Transverse colon (tissue), 4 donors: ENCODE measurements around the gene ACBD6. TPM values are rescaled to one million over a fixed set of nuclear protein-coding genes. Genes with fewer than 3 reads are reported as not detected.

Experiments
- DNase-seq: peaks from one replicate; pipeline ENCODE4 v3.0.0-alpha.2; 2019
- H3K27ac ChIP-seq, 4 donors: fragments of 200-600 bp; sonication (generic); 2 replicates each; pipeline ENCODE4 v1.5.1; 2016 to 2018; ENCODE audit warnings: inconsistent platforms in 4 of 4
- H3K27me3 ChIP-seq: fragments of 200-600 bp; sonication (generic); 2 replicates; pipeline ENCODE4 v1.5.1; 2017; ENCODE audit warnings: inconsistent platforms
- H3K36me3 ChIP-seq, 4 donors: fragments of 200-600 bp; sonication (generic); 2 replicates each; pipeline ENCODE4 v1.5.1; 2017 to 2019; ENCODE audit warnings: inconsistent platforms in 4 of 4
- H3K4me1 ChIP-seq, 4 donors: fragments of 200-600 bp; sonication (generic); 2 replicates each; pipeline ENCODE4 v1.5.1; 2017 to 2020; ENCODE audit warnings: inconsistent platforms in 4 of 4
- H3K4me3 ChIP-seq, 4 donors: fragments of 200-600 bp; sonication (generic); 1 replicate in 1 of 4; 2 replicates in 3 of 4; pipeline versions ENCODE4 v1.5.1 to v1.6.1; 2017 to 2019; ENCODE audit warnings: inconsistent platforms in 4 of 4
- H3K9me3 ChIP-seq, 2 donors: fragments of 200-600 bp; sonication (generic); 2 replicates each; pipeline ENCODE4 v1.5.1; 2017 to 2019; ENCODE audit warnings: inconsistent platforms in 2 of 2
- EP300 ChIP-seq: sonication (generic); formaldehyde crosslinking; IDR thresholded peaks from one replicate; pipeline ENCODE4 v1.6.1; 2017; ENCODE audit warnings: antibody characterized with exemption, low read depth
- POLR2A ChIP-seq: fragments of 450-650 bp; IDR thresholded peaks from one replicate; pipeline ENCODE4 v1.6.1; 2016; ENCODE audit warnings: antibody characterized with exemption, mild to moderate bottlenecking, moderate library complexity
- POLR2AphosphoS5 ChIP-seq, 3 donors: sonication (generic); formaldehyde crosslinking; IDR thresholded peaks; one replicate each; pipeline ENCODE4 v1.6.1; 2016; ENCODE audit warnings: antibody characterized with exemption in 3 of 3
- WGBS, 2 donors: methylation state at CpG; one replicate each; pipeline ENCODE4 v1.1.5; 2018; ENCODE audit warnings: low coverage in 1 of 2; 5-methylcytosine and 5-hydroxymethylcytosine counted together
- in situ Hi-C, 4 donors: fragments of 200-750 bp; cut with MboI; loops; one replicate each; pipeline versions ENCODE4 v1.15.0 to v1.15.1; 2017; ENCODE audit warnings: low sequenced_read_pairs in 3 of 4, low pct_ligation_motif_present in 1 of 4, low pct_unique_long_range_greater_than_20kb in 1 of 4
- intact Hi-C: fragments of 100-400 bp; cut with DNase I; formaldehyde crosslinking; loops from one replicate; pipeline ENCODE4 v1.15.1; 2023; ENCODE audit warnings: low total_unique reads
- total RNA-seq, 4 donors: library from RNA; depleted of rRNA; stranded (reverse); fragments of >200 nt; gene quantifications; one replicate each; pipeline ENCODE4 v1.1.0, GENCODE V29; 2016
- TF ChIP-seq, protein P1 (sequence below), 5 experiments: fragments of 200-600 bp in 3 of 5; fragments of 450-650 bp in 2 of 5; sonication (generic) in 3 of 5; IDR thresholded peaks; 1 replicate in 2 of 5; 2 replicates in 3 of 5; pipeline ENCODE4 v1.5.1; 2016 to 2017; ENCODE audit warnings: antibody characterized with exemption in 5 of 5, inconsistent platforms in 3 of 5, mild to moderate bottlenecking in 2 of 5, moderate library complexity in 1 of 5

The ACBD6 gene
- total RNA-seq, 4 donors from 2014 or later: 9.7 to 48.4 (median 38.6) TPM

GRCh38 chr1:180519846-180520245 is 17.5 kb upstream of the ACBD6 start:
- peaks cover 0 to 8% (median 0%) of the 10 kb centered on the region in 4 donors for H3K4me1 ChIP-seq
- no peak for DNase-seq
- H3K36me3 ChIP-seq: no peaks in the 10 kb centered on the region
- intact Hi-C loops (loop anchor here (5.0 kb wide), 1 partner anchor 342 kb away; no protein-coding TSS in a partner anchor), in situ Hi-C loops (loop anchor here (5.0 to 25.0 kb wide), 4 partner anchors 335 to 645 kb away; no protein-coding TSS in a partner anchor)
- H3K9me3 ChIP-seq: no peaks in the 10 kb centered on the region
- no peaks in the 10 kb centered on the region for H3K27me3 ChIP-seq
- TF ChIP-seq EP300 (no peak), POLR2AphosphoS5 (IDR thresholded peaks at IDR 0.05) (no peak), POLR2A (no peak)
- TF ChIP-seq, protein P1, sequence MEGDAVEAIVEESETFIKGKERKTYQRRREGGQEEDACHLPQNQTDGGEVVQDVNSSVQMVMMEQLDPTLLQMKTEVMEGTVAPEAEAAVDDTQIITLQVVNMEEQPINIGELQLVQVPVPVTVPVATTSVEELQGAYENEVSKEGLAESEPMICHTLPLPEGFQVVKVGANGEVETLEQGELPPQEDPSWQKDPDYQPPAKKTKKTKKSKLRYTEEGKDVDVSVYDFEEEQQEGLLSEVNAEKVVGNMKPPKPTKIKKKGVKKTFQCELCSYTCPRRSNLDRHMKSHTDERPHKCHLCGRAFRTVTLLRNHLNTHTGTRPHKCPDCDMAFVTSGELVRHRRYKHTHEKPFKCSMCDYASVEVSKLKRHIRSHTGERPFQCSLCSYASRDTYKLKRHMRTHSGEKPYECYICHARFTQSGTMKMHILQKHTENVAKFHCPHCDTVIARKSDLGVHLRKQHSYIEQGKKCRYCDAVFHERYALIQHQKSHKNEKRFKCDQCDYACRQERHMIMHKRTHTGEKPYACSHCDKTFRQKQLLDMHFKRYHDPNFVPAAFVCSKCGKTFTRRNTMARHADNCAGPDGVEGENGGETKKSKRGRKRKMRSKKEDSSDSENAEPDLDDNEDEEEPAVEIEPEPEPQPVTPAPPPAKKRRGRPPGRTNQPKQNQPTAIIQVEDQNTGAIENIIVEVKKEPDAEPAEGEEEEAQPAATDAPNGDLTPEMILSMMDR (IDR thresholded peaks at IDR 0.05): no peak
- H3K27ac ChIP-seq: no peak overlapping the region
- 52 to 70% methylated on average over 3 to 4 of the region's 4 CpGs for WGBS, 2 donors
- H3K4me3 ChIP-seq: no peak overlapping the region

DNA sequence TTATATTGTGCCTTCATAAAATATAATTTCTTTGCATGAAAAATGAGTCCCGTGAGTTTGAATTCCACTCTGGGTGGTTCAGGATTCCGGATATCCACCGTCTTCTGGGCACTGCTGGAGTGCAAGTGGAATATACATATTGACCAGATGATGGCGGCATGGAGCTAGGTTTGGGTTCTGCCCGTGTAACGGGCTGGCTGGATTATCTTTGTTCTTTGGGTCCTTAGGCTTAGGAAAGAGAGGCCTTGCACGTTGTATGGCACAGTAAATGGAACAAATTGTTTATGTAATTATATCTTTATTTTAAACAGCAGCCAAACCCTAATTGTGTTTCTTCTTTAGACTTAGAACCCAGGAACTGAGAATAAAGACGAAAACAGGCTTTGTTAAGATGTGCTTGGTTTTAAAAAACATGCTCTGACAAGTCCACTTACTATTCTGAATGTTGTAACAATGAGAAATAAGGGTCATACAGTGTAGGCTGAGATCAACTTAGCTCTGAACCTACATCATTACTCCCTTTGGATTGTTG is 13.5 kb upstream of the ACBD6 start:
- Histone ChIP-seq H3K27ac (no peak overlapping the region), H3K4me3 (no peak overlapping the region), H3K27me3 (no peaks in the 10 kb centered on the region), H3K36me3 (no peaks in the 10 kb centered on the region), H3K9me3 (no peaks in the 10 kb centered on the region), H3K4me1 (peaks cover 0 to 8% (median 0%) of the 10 kb centered on the region in 4 donors)
- TF ChIP-seq, protein P1 (IDR thresholded peaks at IDR 0.05): peak; percentile 74 to 85 (median 80)
- TF ChIP-seq EP300: no peak
- 11 to 24% methylated on average over 3 to 8 of the region's 8 CpGs for whole genome bisulfite sequencing, 2 donors
- DNase-seq: peak; percentile 62
- intact Hi-C loops (loop anchor here (5.0 kb wide), 1 partner anchor 346 kb away; no protein-coding TSS in a partner anchor), in situ Hi-C loops (loop anchor here (5.0 to 25.0 kb wide), 4 partner anchors 339 to 649 kb away; no protein-coding TSS in a partner anchor)

DNA sequence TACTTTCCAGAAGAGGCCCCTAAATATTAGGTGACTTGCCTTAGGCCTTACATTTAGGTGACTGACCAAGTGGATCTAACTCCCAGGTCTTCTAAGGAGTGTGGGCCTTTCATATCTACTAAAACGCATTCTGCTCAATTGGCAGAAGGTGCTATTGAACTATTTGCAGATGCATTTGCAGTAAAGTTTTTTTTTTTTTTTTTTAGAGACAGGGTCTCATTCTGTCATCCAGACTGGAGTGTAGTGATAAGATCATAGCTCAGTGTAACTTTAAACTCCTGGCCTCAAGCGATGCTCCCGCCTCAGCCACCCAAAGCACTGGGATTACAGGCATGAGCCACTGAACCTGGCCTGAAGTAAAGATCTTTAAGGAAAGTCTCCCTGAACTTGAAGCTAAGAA is 13.0 kb upstream of the ACBD6 start:
- intact Hi-C loops: loop anchor here (5.0 kb wide), 1 partner anchor 347 kb away; no protein-coding TSS in a partner anchor
- H3K27me3 ChIP-seq: no peaks in the 10 kb centered on the region
- in situ Hi-C loops: loop anchor here (5.0 to 25.0 kb wide), 4 partner anchors 339 to 649 kb away; no protein-coding TSS in a partner anchor
- peaks cover 0 to 8% (median 0%) of the 10 kb centered on the region in 4 donors for H3K4me1 ChIP-seq
- no peaks in the 10 kb centered on the region for H3K36me3 ChIP-seq
- no peak for TF ChIP-seq POLR2AphosphoS5 (IDR thresholded peaks at IDR 0.05)
- 49 to 56% methylated on average over 3 of the region's 3 CpGs for WGBS, 2 donors
- no peak overlapping the region for H3K27ac ChIP-seq
- DNase-seq: no peak
- H3K4me3 ChIP-seq: no peak overlapping the region
- H3K9me3 ChIP-seq: no peaks in the 10 kb centered on the region

DNA sequence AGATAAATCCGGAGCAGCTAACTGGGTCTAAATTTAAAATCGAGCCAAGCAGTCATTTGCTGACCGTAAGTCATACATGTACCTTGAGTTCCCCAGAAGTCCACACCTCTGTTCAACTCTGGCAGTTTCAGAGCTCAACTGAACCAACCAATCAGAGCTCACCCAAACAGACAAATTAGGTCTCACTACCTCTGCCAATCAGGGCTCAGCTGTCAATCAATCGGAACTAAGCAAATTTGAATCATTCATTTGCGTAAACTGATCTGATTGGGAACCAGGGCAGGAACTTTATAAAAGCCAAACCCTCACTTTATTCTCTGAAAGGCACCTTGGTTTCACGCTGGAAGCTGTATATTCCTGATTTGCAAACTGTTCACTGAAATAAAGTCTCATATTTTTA is 11.2 kb upstream of the ACBD6 start:
- H3K27me3 ChIP-seq: no peaks in the 10 kb centered on the region
- in situ Hi-C loops: loop anchor here (10.0 to 25.0 kb wide), 3 partner anchors 341 to 651 kb away; no protein-coding TSS in a partner anchor
- TF ChIP-seq EP300: no peak
- no peak for TF ChIP-seq POLR2A
- TF ChIP-seq POLR2AphosphoS5 (IDR thresholded peaks at IDR 0.05): no peak
- TF ChIP-seq, protein P1 (IDR thresholded peaks at IDR 0.05): no peak

More for the DNA sequence above, 11.2 kb upstream of the ACBD6 start:
- no peak for DNase-seq
- Histone ChIP-seq H3K9me3 (no peaks in the 10 kb centered on the region), H3K27ac (no peak overlapping the region), H3K4me1 (peaks cover 0 to 8% (median 0%) of the 10 kb centered on the region in 4 donors), H3K4me3 (no peak overlapping the region), H3K36me3 (no peaks in the 10 kb centered on the region)
- 79 to 80% methylated on average over 5 to 6 of the region's 6 CpGs for WGBS, 2 donors
- intact Hi-C loops: no loop called here
